Activated B cell treated with CpG ODN at 0.5 μM for 24 hours (primary cell): ENCODE results near the gene LRCOL1. TPM values are rescaled to one million over a fixed set of nuclear protein-coding genes. Genes with fewer than 3 reads are reported as not detected.

Experiments
- ATAC-seq: fragments of 200-7000 bp; cut with Tn5 transposase; one replicate; pipeline ENCODE4 v1.10.0; 2021; ENCODE audit warnings: low read depth, mild to moderate bottlenecking, moderate library complexity
- CTCF ChIA-PET: fragments of 350-600 bp; sonication (Branson Sonifier 250); formaldehyde crosslinking; loops from one replicate; lab custom pipeline; 2021; ENCODE audit warnings: antibody characterized with exemption; lab: Charles Lee
- POLR2A ChIA-PET: fragments of 350-600 bp; sonication (Branson Sonifier 250); formaldehyde crosslinking; loops from one replicate; lab custom pipeline; 2021; ENCODE audit warnings: antibody characterized with exemption; lab: Charles Lee
- DNase-seq: peaks from one replicate; pipeline ENCODE4 v3.0.0; 2022
- H3K27ac Mint-ChIP-seq: one replicate; pipeline ENCODE4 v1.8.0; 2020; ENCODE audit warnings: mixed read lengths
- H3K27me3 Mint-ChIP-seq: one replicate; pipeline ENCODE4 v1.8.0; 2021; ENCODE audit warnings: mixed read lengths
- H3K36me3 Mint-ChIP-seq: one replicate; pipeline ENCODE4 v1.8.0; 2021; ENCODE audit warnings: low read depth, mixed read lengths
- H3K4me1 Mint-ChIP-seq: one replicate; pipeline ENCODE4 v1.8.0; 2021; ENCODE audit warnings: mixed read lengths
- H3K4me3 Mint-ChIP-seq: one replicate; pipeline ENCODE4 v1.8.0; 2020; ENCODE audit warnings: mild to moderate bottlenecking, mixed read lengths
- H3K9me3 Mint-ChIP-seq: one replicate; pipeline ENCODE4 v1.8.0; 2020; ENCODE audit warnings: mixed read lengths
- intact Hi-C: fragments of 100-400 bp; cut with micrococcal nuclease; formaldehyde crosslinking; loops from one replicate; pipeline ENCODE4 v1.15.1; 2024
- total RNA-seq: library from RNA; stranded (reverse); gene quantifications from 2 replicates; pipeline ENCODE4 v1.2.3, GENCODE V29; 2022
- TF ChIP-seq, protein P1 (sequence below): fragments of 200-600 bp; IDR thresholded peaks from one replicate; pipeline ENCODE4 v1.8.0; 2022; ENCODE audit warnings: antibody characterized with exemption, mild to moderate bottlenecking

LRCOL1 gene
- total RNA-seq, 1 donor from 2014 or later, result not detected

DNA sequence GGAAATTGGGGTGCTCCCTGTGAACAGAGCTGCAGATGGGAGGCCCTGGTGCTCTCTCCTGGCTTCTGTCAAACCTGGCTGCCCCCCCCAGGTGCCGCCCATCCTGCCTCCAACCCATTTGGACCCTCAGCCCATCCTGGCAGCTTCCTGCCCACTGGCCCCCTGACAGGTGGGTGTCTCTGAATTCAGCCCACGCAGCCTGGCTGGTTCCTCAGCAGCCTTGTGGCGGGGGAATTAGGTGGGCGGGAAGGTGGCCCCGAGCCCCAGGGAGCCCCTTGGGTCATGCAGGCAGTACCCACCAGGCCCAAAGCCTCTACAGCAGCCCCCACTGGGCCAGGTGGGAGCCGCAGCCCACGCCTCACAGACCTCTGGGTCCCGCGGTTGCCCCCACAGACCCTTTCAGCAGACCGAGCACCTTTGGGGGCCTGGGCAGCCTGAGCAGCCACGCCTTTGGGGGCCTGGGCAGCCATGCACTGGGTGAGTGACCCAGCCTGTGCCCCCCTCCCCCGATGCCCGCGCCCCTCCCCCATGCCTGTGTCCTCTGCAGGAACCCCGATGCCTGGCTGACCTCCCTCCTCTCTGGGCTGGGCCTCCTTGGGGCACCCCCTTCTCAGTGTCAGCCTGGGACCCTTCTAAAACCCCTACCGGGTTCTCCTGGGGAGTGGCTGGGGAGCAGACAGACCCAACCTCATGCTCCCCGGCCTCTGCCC, 28.9 kb downstream of the LRCOL1 start:
- no peak overlapping the region for H3K27ac Mint-ChIP-seq
- TF ChIP-seq, protein P1, sequence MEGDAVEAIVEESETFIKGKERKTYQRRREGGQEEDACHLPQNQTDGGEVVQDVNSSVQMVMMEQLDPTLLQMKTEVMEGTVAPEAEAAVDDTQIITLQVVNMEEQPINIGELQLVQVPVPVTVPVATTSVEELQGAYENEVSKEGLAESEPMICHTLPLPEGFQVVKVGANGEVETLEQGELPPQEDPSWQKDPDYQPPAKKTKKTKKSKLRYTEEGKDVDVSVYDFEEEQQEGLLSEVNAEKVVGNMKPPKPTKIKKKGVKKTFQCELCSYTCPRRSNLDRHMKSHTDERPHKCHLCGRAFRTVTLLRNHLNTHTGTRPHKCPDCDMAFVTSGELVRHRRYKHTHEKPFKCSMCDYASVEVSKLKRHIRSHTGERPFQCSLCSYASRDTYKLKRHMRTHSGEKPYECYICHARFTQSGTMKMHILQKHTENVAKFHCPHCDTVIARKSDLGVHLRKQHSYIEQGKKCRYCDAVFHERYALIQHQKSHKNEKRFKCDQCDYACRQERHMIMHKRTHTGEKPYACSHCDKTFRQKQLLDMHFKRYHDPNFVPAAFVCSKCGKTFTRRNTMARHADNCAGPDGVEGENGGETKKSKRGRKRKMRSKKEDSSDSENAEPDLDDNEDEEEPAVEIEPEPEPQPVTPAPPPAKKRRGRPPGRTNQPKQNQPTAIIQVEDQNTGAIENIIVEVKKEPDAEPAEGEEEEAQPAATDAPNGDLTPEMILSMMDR, result no peak
- intact Hi-C loops, result no loop called here
- H3K27me3 Mint-ChIP-seq, result no peaks in the 10 kb centered on the region
- no peak for DNase-seq
- ChIA-PET POLR2A (no interaction called here), CTCF (no interaction called here)
- peaks cover 45% of the 10 kb centered on the region for H3K36me3 Mint-ChIP-seq
- H3K9me3 Mint-ChIP-seq, result no peaks in the 10 kb centered on the region
- ATAC-seq, result no peak
- no peak overlapping the region for H3K4me3 Mint-ChIP-seq
- H3K4me1 Mint-ChIP-seq, result no peaks in the 10 kb centered on the region

GRCh38 chr12:132580701-132581292, 29.6 kb downstream of the LRCOL1 start:
- TF ChIP-seq, protein P1, result no peak
- no peak for ATAC-seq
- no peak overlapping the region for H3K27ac Mint-ChIP-seq
- H3K9me3 Mint-ChIP-seq, result no peaks in the 10 kb centered on the region
- POLR2A ChIA-PET, result no interaction called here
- no peaks in the 10 kb centered on the region for H3K4me1 Mint-ChIP-seq
- peaks cover 48% of the 10 kb centered on the region for H3K36me3 Mint-ChIP-seq
- H3K4me3 Mint-ChIP-seq, result no peak overlapping the region
- DNase-seq, result no peak
- H3K27me3 Mint-ChIP-seq, result no peaks in the 10 kb centered on the region
- intact Hi-C loops, result no loop called here
- CTCF ChIA-PET, result no interaction called here

DNA sequence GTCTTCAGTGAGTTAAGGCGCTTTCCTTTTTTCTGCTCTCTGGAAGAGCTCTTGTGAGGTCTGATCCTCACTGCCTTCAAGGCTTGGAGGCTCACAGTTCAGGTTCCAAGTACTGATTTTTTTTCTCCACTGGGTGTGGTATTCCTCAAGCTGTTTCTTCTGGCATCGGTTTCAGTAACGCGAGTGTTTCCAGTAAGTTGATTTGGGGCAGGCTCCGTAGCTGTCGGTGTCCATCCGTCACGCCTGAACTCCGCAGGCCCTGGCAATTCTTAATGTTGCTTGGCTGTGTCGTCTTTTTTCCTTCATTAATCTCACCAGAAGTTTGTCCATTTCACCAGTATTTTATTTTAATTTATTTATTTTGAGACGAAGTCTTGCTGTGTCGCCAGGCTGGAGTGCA, 30.6 kb downstream of the LRCOL1 start:
- H3K36me3 Mint-ChIP-seq, result peaks cover 55% of the 10 kb centered on the region
- ChIA-PET POLR2A (no interaction called here), CTCF (no interaction called here)
- no peak overlapping the region for H3K27ac Mint-ChIP-seq
- no peaks in the 10 kb centered on the region for H3K27me3 Mint-ChIP-seq
- H3K9me3 Mint-ChIP-seq, result no peaks in the 10 kb centered on the region
- TF ChIP-seq, protein P1, result no peak
- ATAC-seq, result no peak
- no peak overlapping the region for H3K4me3 Mint-ChIP-seq
- H3K4me1 Mint-ChIP-seq, result no peaks in the 10 kb centered on the region
- intact Hi-C loops, result no loop called here
- DNase-seq, result no peak

GRCh38 chr12:132578826-132579225, 31.6 kb downstream of the LRCOL1 start:
- Mint-ChIP-seq H3K4me1 (no peaks in the 10 kb centered on the region), H3K9me3 (no peaks in the 10 kb centered on the region), H3K4me3 (no peak overlapping the region), H3K27ac (no peak overlapping the region), H3K27me3 (no peaks in the 10 kb centered on the region), H3K36me3 (peaks cover 54% of the 10 kb centered on the region)
- ChIA-PET POLR2A (no interaction called here), CTCF (no interaction called here)
- TF ChIP-seq, protein P1, result no peak
- DNase-seq (no peak), ATAC-seq (no peak)
- intact Hi-C loops, result no loop called here

- TF ChIP-seq, protein P1, result no peak
- Mint-ChIP-seq H3K4me3 (no peak overlapping the region), H3K9me3 (no peaks in the 10 kb centered on the region), H3K4me1 (no peaks in the 10 kb centered on the region), H3K27me3 (no peaks in the 10 kb centered on the region), H3K36me3 (peaks cover 55% of the 10 kb centered on the region), H3K27ac (no peak overlapping the region)
- intact Hi-C loops, result no loop called here
- no peak for DNase-seq
- no peak for ATAC-seq
- POLR2A ChIA-PET, result no interaction called here
- CTCF ChIA-PET, result no interaction called here
Observed at GRCh38 chr12:132578118-132578517, 32.3 kb downstream of the LRCOL1 start.
